Astrocyte (in vitro differentiated cells and primary cell): ENCODE data around the gene CREB3L1. TPM values are rescaled to one million over a fixed set of nuclear protein-coding genes. Genes with fewer than 3 reads are reported as not detected.

Source experiments
- DNase-seq: peaks from one replicate; pipeline ENCODE4 v3.0.0-alpha.2; 2010; ENCODE audit warnings: low read depth
- FAIRE-seq: peaks from 2 replicates; lab custom pipeline; 2011; peaks lifted over from hg19 to GRCh38; lab: Jason Lieb, UNC
- H2AFZ ChIP-seq: 2 replicates; pipeline ENCODE4 v1.6.0; 2012; ENCODE audit warnings: low read depth, low read length, inconsistent platforms
- H3K27ac ChIP-seq: 2 replicates; pipeline ENCODE4 v1.5.1; 2011; ENCODE audit warnings: low read depth, low read length, inconsistent platforms
- H3K27me3 ChIP-seq: 2 replicates; pipeline ENCODE4 v1.6.0; 2011; ENCODE audit warnings: low read length, inconsistent platforms; ENCODE audit not compliant: insufficient read depth
- H3K36me3 ChIP-seq: 2 replicates; pipeline ENCODE4 v1.5.1; 2011; ENCODE audit warnings: low read length, inconsistent platforms; ENCODE audit not compliant: insufficient read depth
- H3K4me1 ChIP-seq: 2 replicates; pipeline ENCODE4 v1.5.1; 2011; ENCODE audit warnings: low read length, inconsistent platforms; ENCODE audit not compliant: insufficient read depth
- H3K4me2 ChIP-seq: 2 replicates; pipeline ENCODE4 v1.6.0; 2012; ENCODE audit warnings: low read length, inconsistent platforms
- H3K4me3 ChIP-seq: 2 replicates; pipeline ENCODE4 v1.5.1; 2011; ENCODE audit warnings: low read depth, mild to moderate bottlenecking, low read length, inconsistent platforms; ENCODE audit not compliant: insufficient read depth
- H3K79me2 ChIP-seq: 2 replicates; pipeline ENCODE4 v1.6.0; 2012; ENCODE audit warnings: mild to moderate bottlenecking, low read length, inconsistent platforms; ENCODE audit not compliant: insufficient read depth
- H3K9ac ChIP-seq: 2 replicates; pipeline ENCODE4 v1.6.0; 2012; ENCODE audit warnings: mild to moderate bottlenecking, low read length, inconsistent platforms
- H3K9me3 ChIP-seq: 2 replicates; pipeline ENCODE4 v1.5.1; 2012; ENCODE audit warnings: low read depth, mild to moderate bottlenecking, low read length, inconsistent platforms; ENCODE audit not compliant: insufficient read depth
- H4K20me1 ChIP-seq: 2 replicates; pipeline ENCODE4 v1.6.0; 2012; ENCODE audit warnings: low read length, inconsistent platforms; ENCODE audit not compliant: insufficient read depth
- H3K27ac Mint-ChIP-seq: one replicate; pipeline ENCODE4 v1.8.0; 2021; ENCODE audit warnings: mild to moderate bottlenecking, mixed read lengths; ENCODE audit not compliant: unreplicated experiment
- H3K27me3 Mint-ChIP-seq: one replicate; pipeline ENCODE4 v1.8.0; 2021; ENCODE audit warnings: low read depth, mixed read lengths; ENCODE audit not compliant: unreplicated experiment
- H3K36me3 Mint-ChIP-seq: one replicate; pipeline ENCODE4 v1.8.0; 2021; ENCODE audit warnings: low read depth, mixed read lengths; ENCODE audit not compliant: unreplicated experiment
- H3K4me1 Mint-ChIP-seq: one replicate; pipeline ENCODE4 v1.8.0; 2021; ENCODE audit warnings: low read depth, mixed read lengths; ENCODE audit not compliant: unreplicated experiment
- H3K4me3 Mint-ChIP-seq: one replicate; pipeline ENCODE4 v1.8.0; 2021; ENCODE audit warnings: mild to moderate bottlenecking, moderate library complexity, mixed read lengths; ENCODE audit not compliant: unreplicated experiment
- H3K9me3 Mint-ChIP-seq: one replicate; pipeline ENCODE4 v1.8.0; 2021; ENCODE audit warnings: mild to moderate bottlenecking, mixed read lengths; ENCODE audit not compliant: unreplicated experiment
- EZH2 ChIP-seq: IDR thresholded peaks from 2 replicates; pipeline ENCODE4 v1.6.1; 2012; ENCODE audit warnings: mild to moderate bottlenecking, low read length, inconsistent platforms; ENCODE audit not compliant: insufficient read depth
- total RNA-seq: library from RNA; stranded (reverse); gene quantifications from 2 replicates; pipeline ENCODE4 v1.2.1, GENCODE V29; 2021
- TF ChIP-seq, protein P1 (sequence below): IDR thresholded peaks from 2 replicates; pipeline ENCODE4 v1.5.1; 2011; ENCODE audit warnings: low read depth, mild to moderate bottlenecking, inconsistent platforms, low read length, moderate library complexity; ENCODE audit not compliant: insufficient read depth

CREB3L1 gene
- total RNA-seq, 1 donor from 2014 or later = 324 TPM

DNA sequence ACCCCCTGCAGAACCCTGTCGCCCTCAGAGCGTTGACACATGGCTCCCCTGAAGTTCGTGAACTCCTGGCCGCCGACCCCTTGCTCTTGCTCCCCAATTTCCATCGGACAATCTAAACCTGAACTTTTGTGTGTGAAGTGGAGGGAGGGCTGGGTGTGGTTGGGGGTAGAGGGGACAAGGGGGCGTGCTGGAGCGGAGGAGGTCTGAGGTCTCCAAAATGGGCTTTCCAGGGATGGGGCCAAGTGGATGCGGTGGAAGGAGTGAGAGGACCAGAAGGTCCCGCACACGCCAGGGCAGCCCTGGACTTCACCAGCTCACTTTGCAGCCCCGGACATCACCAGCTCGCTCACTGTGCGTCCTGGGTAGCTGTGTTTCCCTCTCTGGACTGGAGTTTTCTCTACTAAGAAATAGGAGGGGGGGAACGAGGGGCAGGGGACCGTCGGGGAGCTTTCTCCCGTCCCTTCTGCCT is 18.6 kb downstream of the CREB3L1 start:
- peak overlapping the region; percentile 79 for H3K4me3 Mint-ChIP-seq
- TF ChIP-seq, protein P1, sequence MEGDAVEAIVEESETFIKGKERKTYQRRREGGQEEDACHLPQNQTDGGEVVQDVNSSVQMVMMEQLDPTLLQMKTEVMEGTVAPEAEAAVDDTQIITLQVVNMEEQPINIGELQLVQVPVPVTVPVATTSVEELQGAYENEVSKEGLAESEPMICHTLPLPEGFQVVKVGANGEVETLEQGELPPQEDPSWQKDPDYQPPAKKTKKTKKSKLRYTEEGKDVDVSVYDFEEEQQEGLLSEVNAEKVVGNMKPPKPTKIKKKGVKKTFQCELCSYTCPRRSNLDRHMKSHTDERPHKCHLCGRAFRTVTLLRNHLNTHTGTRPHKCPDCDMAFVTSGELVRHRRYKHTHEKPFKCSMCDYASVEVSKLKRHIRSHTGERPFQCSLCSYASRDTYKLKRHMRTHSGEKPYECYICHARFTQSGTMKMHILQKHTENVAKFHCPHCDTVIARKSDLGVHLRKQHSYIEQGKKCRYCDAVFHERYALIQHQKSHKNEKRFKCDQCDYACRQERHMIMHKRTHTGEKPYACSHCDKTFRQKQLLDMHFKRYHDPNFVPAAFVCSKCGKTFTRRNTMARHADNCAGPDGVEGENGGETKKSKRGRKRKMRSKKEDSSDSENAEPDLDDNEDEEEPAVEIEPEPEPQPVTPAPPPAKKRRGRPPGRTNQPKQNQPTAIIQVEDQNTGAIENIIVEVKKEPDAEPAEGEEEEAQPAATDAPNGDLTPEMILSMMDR = no peak
- TF ChIP-seq EZH2 = no peak
- Histone ChIP-seq H4K20me1 (peaks cover 7% of the 10 kb centered on the region), H2AFZ (no peak overlapping the region), H3K27ac (peak overlapping the region; percentile 100), H3K4me3 (peak overlapping the region; percentile 48), H3K79me2 (peaks cover 74% of the 10 kb centered on the region), H3K4me2 (peak overlapping the region; percentile 87), H3K36me3 (peaks cover 4% of the 10 kb centered on the region), H3K9me3 (no peaks in the 10 kb centered on the region), H3K27me3 (no peaks in the 10 kb centered on the region), H3K4me1 (peaks cover 85% of the 10 kb centered on the region), H3K9ac (peak overlapping the region; percentile 86)
- H3K27ac Mint-ChIP-seq = peak overlapping the region; percentile 96
- H3K36me3 Mint-ChIP-seq = peaks cover 16% of the 10 kb centered on the region
- FAIRE-seq = no peak
- peaks cover 68% of the 10 kb centered on the region for H3K4me1 Mint-ChIP-seq
- no peaks in the 10 kb centered on the region for H3K27me3 Mint-ChIP-seq
- no peak for DNase-seq
- no peaks in the 10 kb centered on the region for H3K9me3 Mint-ChIP-seq

DNA sequence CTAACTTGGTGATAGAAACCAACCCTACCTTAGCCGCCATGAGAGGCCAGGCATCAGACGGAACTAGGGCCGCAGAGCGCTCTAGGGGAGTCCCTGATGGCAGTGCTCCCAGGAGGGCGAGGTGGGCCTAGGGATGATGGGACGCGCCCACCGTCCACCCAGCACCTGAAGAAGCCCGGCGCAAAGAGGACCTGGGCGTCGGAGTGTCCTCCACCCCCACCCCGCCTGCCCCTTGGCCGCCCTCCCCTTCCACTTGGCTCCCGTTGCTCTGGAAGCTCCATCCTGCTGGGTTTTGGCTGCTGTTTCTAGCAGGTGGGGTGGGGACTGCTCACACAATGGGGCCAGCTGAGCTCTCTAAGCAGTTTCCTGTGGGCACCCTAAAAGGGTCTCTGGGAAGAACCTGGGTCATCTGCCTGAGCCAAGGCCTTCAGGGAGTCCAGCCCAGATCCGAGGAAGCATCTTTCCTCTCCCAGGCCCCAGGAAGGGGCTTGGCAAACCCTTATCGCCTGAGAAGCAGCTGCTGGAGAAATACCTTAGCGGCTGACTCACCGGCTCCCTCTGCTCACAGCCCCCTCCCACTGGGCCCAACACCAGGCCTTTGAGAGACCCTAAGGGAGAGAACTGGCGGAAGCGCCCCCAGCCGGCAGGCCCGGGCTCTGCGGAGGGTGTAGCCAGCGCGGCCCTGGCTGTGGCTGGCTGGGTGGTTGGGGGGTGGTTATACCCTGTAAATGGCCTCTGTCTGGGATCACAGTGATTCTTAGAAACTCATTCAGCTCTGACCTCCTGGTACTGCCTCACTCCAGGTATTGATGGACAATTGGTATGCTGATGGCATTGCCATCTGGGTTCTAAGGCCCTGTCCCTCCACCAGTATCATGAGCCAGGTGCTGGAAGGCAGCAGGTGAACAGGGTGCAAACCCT is 19.3 kb downstream of the CREB3L1 start:
- no peaks in the 10 kb centered on the region for H3K27me3 Mint-ChIP-seq
- H4K20me1 ChIP-seq = peaks cover 11% of the 10 kb centered on the region
- H3K9ac ChIP-seq = peak overlapping the region; percentile 86
- TF ChIP-seq EZH2 = no peak
- TF ChIP-seq, protein P1 = peak; percentile 64
- DNase-seq (peak; percentile 97), FAIRE-seq (no peak)
- peak overlapping the region; percentile 48 for H3K4me3 ChIP-seq
- no peaks in the 10 kb centered on the region for H3K9me3 Mint-ChIP-seq
- H3K79me2 ChIP-seq = peaks cover 70% of the 10 kb centered on the region
- peak overlapping the region; percentile 100 for H3K27ac ChIP-seq
- peaks cover 16% of the 10 kb centered on the region for H3K36me3 Mint-ChIP-seq
- H3K27ac Mint-ChIP-seq = peak overlapping the region; percentile 96
- no peaks in the 10 kb centered on the region for H3K9me3 ChIP-seq
- H3K4me3 Mint-ChIP-seq = peak overlapping the region; percentile 79
- H3K4me2 ChIP-seq = peak overlapping the region; percentile 87
- peaks cover 78% of the 10 kb centered on the region for H3K4me1 ChIP-seq
- H3K4me1 Mint-ChIP-seq = peaks cover 62% of the 10 kb centered on the region
- no peaks in the 10 kb centered on the region for H3K27me3 ChIP-seq
- H2AFZ ChIP-seq = no peak overlapping the region
- H3K36me3 ChIP-seq = peaks cover 4% of the 10 kb centered on the region
